GM10847 (cell line): ENCODE data around the gene CABP7.

Source experiments
- POLR2A ChIP-seq: IDR thresholded peaks from 2 replicates; pipeline ENCODE4 v1.6.1; 2011; ENCODE audit not compliant: insufficient read length; ENCODE audit errors: extremely low read depth

Gene CABP7

GRCh38 chr22:29710922-29711593 is 8.7 kb upstream of the CABP7 start:
- no peak for TF ChIP-seq POLR2A

- TF ChIP-seq POLR2A = no peak
Observed at GRCh38 chr22:29712119-29712518, 7.7 kb upstream of the CABP7 start.

- no peak for TF ChIP-seq POLR2A
Observed at GRCh38 chr22:29713156-29713727, 6.6 kb upstream of the CABP7 start.

- TF ChIP-seq POLR2A = no peak
Observed at GRCh38 chr22:29715240-29715639, 4.6 kb upstream of the CABP7 start.

GRCh38 chr22:29715705-29716104 is 4.1 kb upstream of the CABP7 start:
- TF ChIP-seq POLR2A = no peak

GRCh38 chr22:29716814-29717545 is 2.8 kb upstream of the CABP7 start:
- TF ChIP-seq POLR2A = no peak

- TF ChIP-seq POLR2A = no peak
Observed at GRCh38 chr22:29717789-29718188, 2.0 kb upstream of the CABP7 start.

- no peak for TF ChIP-seq POLR2A
Observed at GRCh38 chr22:29718949-29719898, 579 bp upstream of the CABP7 start.

GRCh38 chr22:29720811-29721323 is 1.1 kb downstream of the CABP7 start:
- no peak for TF ChIP-seq POLR2A

GRCh38 chr22:29722151-29722550 is 2.3 kb downstream of the CABP7 start:
- TF ChIP-seq POLR2A = no peak

- no peak for TF ChIP-seq POLR2A
Observed at GRCh38 chr22:29722587-29722986, 2.8 kb downstream of the CABP7 start.

- no peak for TF ChIP-seq POLR2A
Observed at GRCh38 chr22:29723766-29724165, 4.0 kb downstream of the CABP7 start.

GRCh38 chr22:29724843-29725242 is 5.0 kb downstream of the CABP7 start:
- no peak for TF ChIP-seq POLR2A

- TF ChIP-seq POLR2A = no peak
Observed at GRCh38 chr22:29726106-29726505, 6.3 kb downstream of the CABP7 start.

GRCh38 chr22:29726512-29727130 is 6.8 kb downstream of the CABP7 start:
- no peak for TF ChIP-seq POLR2A

GRCh38 chr22:29727131-29727523 is 7.3 kb downstream of the CABP7 start:
- no peak for TF ChIP-seq POLR2A
